ENCODE measurements around the gene IL16.

DNA sequence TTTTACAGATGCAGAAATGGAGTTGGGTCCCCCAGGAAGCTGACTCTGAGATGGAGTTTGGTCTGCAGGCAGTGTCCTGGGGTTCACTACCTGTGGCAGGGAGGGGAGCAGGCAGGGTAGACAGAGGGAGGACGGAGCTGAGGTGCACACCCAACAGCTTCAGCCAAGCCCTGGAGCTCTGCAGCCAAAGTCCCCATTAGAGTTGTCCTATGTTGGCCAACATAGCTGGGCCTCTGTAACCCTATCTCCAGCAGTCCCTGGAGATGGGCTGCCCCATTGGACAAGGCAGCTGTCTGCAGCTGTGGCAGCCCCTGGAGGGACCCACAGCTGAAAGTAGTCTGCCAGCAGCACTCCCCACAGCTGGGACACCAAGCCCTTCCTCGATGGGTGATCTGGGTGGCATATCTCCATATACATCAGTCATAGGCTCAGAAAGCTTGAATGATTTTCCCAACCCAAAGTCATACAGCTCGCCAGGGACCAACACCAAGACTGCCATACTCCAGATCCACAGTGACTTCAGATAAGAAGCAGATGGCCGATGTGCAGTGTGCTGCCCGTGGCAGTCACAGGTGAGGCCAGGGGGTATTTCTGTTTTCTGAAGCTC is 95.3 kb downstream of the IL16 start:
- TF ChIP-seq EZH2 (IDR thresholded peaks at IDR 0.05) (no peak), FOXP2 (optimal IDR thresholded peaks at IDR 0.05; ENCODE audit: control extremely low read depth, extremely low read length, insufficient read depth) (no peak)

All from SK-N-MC (cell line).